Activated CD8-positive, alpha-beta memory T cell treated with anti-CD3 and anti-CD28 coated beads, Interleukin-2, amount 50 U/mL, for 24 hours (primary cell): ENCODE data around the gene PHETA1.

Experiments
- DNase-seq: peaks from one replicate; pipeline ENCODE4 v3.0.0-alpha.2; 2020; ENCODE audit errors: extremely low read depth

Gene PHETA1, protein sequence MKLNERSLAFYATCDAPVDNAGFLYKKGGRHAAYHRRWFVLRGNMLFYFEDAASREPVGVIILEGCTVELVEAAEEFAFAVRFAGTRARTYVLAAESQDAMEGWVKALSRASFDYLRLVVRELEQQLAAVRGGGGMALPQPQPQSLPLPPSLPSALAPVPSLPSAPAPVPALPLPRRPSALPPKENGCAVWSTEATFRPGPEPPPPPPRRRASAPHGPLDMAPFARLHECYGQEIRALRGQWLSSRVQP

DNA sequence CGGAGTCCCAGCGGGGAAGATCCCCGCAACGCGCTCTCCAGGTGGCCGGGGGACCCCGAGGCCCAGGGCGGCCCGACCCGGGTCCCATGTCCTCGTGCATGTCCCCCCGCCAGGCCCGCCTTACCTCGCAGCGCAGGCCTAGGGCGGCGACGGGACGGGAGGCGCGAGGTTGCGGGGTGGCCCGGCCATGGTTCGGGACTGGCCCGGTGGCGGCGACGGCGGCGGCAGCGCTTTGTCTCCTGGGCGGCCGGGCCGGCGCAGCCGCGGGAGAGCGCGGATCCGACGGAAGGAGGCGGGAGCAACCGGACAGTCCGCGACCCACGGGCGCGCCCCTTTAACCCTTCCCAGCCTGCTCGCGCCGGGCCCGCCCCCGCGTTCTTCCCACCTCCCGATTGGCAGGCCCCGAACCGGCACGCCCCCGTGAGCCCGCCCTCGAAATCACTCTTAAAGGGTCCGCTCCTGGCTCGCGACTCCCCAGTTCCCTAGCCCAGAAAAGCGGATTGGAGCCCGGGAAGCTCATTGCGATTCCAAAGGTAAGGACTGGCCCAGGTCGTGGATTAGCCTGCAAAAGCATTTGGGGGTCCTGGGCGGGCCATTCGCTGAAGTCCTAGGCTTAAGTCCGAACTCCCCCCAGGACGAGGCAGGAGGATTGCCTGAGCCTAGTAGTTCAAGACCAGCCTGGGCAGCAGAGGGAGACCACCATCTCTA lies at the start of gene PHETA1:
Gene PHETA1 (minus strand): TSS at position 308 of the 708 bp plus-strand sequence. CDS start 5,668 bp downstream, outside the sequence.
- DNase-seq = peak; percentile 64

DNA sequence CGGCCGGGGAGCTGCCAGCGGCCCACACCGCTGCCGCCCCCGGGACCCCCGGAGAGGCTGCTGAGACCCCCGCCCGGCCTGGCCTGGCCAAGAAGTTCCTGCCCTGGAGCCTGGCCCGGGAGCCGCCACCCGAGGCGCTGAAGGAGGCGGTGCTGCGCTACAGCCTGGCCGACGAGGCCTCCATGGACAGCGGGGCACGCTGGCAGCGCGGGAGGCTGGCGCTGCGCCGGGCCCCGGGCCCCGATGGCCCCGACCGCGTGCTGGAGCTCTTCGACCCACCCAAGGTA lies 49.6 kb upstream of the PHETA1 start:
- DNase-seq = no peak

DNA sequence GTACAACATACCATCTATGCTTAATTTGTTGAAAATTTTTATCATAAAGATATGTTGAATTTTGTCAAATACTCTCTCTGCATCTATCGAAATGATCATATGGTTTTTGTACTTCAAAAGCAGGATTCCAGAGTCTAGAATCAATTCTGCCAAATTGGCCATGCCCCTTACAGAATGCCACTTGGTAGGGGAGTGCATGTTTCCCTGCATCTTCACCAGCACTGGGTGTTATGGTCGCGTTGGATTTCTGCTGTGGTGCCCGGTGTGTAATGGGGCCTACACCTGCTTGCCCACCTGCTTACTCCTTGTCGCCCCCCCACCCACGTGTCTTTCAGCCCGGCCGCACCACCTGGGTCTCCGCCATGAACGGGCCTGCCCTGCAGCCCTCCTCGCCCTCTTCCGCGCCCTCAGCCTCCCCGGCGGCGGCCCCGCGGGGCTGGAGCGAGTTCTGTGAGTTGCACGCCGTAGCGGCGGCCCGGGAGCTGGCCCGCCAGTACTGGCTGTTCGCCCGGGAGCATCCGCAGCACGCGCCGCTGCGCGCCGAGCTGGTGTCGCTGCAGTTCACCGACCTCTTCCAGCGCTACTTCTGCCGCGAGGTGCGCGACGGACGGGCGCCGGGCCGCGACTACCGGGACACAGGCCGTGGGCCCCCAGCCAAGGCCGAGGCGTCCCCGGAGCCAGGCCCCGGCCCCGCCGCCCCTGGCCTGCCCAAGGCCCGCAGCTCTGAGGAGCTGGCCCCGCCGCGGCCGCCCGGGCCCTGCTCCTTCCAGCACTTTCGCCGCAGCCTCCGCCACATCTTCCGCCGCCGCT lies 49.1 kb upstream of the PHETA1 start:
- no peak for DNase-seq

DNA sequence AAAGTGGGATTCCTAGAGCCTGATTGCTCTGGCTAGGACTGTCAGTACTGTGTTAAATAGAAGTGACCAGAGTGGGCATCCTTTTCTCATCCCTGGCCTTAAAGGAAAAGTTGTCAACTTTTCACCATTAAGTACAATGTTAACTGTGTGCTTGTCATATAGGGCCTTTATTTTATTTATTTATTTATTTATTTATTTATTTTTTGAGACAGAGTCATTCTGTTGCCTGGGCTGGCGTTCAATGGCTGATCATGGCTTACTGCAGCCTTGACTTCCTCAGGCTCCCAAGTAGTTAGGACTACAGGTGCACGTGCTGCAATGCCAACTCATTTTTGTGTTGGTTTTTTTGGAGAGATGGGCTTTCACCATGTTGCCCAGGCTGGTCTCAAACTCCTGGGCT lies 48.4 kb upstream of the PHETA1 start:
- DNase-seq = no peak

DNA sequence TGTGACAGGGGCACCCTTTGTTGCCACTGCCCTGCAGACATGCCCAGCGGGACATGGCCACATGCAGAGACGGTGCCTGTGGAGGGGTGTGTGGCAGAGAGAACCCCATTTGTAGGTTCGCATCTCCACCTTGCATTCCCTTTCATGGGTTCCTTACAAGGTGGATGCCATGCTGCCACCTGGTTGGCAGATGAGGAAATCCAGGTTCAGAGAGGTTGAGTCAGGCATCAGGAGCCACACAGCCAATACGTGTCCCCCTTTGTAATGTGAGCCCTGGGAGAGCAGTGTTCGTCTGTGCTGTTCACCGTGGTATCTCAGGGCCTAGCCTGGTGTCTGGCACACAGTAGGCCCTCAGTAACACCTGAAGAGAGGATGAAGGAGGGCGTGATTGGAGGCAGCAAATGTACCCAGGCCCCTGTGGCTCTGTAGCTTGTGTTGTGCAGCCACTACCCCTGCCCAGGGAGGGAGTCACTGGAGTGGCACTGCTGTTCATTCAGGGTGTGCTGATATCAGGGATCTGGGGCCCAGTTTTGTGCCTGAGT lies 45.9 kb upstream of the PHETA1 start:
- DNase-seq = no peak

DNA sequence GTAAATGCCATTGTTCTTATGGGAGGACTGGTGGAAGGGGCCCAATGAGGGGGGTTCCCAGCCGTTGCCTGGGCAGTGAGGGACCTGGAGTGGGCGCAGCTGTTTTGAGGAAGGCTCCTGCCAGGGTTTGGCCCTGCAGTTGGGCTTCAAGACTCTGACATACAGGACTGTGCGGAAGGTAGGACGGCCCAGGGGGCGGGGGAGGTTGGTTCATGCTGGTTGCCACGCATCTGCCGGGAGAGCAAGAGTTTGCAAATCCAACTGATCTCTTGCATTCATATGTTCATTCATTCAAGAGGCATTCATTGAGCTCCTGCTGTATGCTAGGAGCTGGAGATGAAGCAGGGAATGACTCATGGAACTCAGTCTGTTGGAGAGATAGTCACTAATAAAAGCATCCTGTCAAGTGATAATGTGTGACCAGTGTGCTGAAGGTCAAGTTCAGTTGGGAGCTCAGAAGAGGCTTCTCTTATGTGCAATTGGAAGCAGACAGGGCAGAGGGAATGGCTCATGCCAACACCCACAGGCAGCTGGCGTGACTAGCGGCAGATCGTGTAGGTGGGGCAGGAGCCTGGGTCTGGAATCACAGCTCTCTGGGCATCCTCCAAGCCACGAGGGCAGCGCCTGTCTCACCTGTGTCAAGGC lies 44.7 kb upstream of the PHETA1 start:
- no peak for DNase-seq

DNA sequence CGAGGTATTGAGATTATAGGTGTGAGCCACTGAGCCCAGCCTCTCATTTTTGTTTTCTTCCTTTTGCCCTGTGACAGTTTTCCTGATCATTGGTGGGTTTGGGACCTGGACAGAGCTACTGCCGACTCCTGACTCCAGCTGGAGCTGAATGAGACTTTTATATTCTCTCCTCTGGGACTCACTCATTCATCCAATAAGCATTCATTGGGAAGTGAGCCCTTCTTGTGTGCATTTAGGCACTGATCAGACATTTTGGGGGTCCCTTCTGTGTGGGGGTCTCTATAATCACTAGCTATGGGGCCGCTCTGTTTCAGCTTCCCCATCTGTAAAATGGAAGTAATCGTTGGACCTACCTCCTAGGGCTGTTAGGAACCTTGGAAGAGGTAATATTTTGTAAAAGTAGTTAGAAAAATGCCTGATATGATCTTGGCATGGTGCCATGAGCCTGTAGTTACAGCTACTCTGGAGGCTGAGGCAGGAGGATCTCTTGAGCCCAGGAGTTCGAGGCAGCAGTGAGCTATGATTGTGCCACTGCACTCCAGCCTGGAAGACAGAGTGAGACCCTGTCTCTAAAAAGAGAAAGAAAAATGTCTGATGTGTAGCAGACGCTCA lies 44.0 kb upstream of the PHETA1 start:
- DNase-seq = no peak

DNA sequence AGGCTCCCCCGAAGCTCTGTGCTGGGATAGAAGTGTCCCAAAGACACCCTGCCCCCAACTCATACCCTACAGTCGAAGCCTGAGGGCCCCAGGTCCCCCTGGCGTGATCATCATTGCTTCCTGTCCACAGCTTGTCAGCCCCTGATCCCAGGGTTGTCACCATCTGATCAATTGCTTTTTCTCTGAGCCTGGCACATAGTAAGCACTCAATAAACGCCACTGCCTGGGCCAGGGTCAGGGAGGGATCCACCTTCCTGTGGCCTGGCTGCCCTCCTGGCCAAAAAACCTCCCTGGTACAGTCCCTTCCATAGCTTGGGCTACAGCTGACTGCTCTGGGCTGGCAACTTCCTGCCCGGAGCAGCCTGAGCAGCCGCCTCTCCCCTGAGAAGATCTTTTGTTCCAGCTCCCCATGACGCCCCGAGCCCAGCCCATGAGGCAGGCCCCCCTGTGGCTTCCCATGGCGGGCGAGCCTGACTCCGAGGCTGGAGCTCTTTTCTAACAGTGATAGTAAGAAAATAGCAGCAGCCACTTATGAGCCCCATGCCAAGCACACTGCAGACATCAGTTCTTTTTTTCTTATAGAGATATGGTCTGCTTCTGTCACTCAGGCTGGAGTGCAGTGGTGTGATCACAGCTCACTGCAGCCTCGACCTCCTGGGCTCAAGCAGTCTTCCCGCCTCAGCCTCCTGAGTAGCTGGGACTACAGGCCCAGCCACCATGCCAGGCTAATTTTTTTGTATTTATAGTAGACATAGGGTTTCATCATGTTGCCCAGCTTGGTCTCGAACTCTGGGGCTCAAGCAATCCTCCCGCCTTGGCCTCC lies 43.3 kb upstream of the PHETA1 start:
- no peak for DNase-seq

DNA sequence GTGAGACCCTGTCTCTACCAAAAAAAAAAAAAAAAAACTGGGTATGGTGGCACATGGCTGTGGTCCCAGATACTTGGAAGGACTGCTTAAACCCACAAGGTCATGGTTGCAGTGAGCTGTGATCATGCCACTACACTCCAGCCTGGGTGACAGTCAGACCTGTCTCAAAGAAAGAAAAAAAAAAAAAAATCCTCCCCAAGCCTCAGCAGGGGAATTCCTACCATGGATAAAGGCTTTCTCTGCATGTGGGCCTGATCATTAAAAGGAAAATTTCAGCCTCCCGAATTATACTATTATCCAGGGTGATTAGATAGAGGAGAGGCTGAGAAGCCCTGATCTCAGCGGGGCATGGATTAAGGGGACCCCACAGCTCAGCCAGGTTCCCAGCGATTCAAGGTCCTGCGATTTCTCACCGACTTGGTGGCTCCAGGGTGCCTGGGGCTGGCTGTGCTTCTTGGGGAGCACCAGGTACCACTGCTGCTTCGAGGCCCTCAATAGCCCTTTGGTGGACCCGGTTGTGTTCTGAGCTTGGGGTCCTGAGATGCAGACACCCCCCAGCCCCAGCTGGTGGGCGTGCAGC lies 42.4 kb upstream of the PHETA1 start:
- no peak for DNase-seq

DNA sequence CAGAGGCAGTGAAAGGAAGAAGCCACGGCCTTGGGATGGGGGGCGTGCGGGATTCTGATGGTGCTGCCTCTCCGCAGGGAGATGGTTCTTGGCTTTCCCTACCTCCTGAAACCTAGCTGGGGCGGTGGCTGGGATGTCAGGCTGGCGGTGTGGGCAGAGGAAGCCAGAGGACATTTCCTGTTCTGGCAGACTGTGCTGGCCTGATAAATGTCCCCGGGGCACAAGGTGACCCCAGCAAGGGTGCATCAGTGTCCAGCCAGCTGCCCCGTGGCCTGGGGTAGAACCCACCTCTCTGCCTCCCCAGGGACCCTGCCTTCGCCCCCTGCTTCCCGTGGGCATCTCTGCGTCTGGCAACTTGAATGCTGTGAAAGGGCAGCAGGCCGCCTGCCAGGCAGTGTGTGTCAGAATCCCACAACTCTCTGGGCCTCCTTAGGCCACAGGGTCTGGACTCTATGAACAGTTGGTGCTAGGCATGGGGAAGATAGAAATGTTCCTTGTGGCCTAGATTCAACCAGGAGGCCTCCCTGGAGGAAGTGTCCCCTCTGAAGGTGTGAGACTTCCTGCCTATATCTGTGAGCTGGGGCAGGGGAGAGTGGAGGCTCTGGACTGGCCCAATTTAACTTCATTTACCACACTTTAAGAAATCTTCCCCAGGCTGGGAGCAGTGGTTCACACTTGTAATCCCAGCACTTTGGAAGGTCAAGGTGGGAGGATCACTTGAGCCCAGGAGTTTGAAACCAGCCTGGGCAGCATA lies 41.7 kb upstream of the PHETA1 start:
- no peak for DNase-seq

DNA sequence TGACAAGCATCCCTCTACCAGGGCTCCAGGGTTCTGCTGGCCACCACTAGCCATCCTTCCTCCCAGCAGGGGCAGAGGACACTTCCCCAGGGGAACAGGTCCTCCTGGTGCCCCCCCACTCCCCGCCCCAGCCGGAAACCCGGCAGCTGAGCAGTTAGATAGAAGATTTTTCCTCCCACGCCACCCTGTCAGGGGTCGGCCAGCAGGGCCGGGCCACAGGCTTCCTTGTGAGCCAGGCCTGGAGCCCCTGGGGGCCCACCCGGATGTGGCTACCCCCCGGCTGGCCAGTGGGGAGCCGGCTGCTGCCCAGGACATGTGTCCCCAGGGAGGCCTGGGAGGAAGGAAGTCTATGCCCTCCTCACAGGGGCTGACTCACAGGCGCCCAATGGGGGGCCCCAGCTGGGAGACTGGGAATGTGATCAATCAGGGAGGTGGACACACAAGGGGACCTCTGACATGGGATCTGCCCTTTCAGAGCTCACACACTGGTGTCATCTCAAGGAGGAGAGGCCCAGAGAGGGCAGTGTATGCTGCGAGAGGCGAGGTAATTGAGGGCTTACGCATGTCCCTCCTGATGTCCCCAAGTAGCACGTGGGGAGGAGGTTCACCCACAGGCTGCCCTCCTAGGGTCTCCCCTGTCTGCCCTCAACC lies 41.0 kb upstream of the PHETA1 start:
- no peak for DNase-seq

DNA sequence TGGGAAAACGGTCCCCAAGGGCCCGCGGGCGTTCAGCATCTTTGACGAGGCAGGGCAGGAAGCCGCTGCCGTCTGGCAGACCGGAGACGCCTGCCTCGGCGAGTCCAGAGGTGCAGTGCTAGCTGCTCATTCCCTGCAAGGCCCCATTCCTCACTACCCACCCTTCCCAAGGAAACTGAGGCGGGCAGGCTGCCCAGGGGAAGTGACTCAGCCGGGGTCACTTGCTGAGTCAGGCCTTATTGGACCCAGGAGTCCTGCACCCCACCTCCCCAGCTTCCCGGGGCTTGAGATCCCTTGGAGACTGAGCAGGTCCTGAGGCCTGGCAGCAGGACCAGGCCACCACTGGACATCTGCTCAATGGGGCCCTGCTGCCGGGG lies 40.5 kb upstream of the PHETA1 start:
- DNase-seq = no peak

DNA sequence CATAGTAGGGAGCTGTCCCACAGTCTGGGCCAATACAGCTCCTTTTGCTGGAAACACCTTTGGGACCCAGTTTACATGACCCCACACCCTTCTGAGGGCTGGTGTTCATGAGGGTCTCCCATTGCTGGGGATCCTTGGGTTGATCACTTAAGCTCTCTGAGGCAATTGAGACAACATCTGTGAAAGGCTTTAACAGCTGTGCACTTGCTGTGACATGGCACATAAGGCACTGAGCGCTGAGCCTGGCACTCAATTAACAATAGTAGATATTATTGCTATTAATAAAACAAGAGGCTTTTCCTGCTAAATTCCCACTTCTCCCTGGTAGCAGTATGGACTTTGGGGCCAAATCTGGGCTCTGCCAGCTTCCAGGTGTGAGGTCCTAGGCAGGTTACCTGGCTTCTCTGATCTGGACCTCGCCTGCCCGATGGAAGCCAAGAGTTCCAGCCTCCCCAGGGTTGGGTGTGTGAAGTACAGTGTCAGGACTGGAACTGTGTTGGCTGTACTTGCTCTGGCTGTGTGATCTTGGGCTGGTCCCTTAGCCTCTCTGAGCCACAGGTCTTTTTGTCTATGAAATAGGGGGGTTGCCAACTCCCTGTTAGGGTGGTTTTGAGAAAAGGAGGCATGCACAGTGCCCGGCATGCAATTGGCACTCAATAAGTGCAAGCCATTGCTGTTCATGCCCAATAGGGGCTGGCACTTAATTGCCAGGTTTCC lies 39.9 kb upstream of the PHETA1 start:
- DNase-seq = no peak

DNA sequence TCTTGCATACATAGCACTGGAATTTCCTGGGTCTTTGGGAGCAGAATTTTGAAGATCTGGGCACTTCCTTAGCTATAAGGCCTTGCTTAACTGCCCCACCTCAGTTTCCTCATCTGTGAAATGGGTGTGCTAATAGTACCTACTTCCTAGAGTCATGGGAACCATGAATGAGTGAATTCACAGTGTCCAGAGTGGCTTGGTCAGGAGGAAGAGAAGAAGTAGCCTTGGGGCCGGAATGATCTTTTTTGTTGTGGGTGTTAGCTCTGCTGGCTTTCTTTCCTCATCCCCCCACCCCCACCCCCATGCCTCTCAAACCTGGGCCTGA lies 39.2 kb upstream of the PHETA1 start:
- no peak for DNase-seq

DNA sequence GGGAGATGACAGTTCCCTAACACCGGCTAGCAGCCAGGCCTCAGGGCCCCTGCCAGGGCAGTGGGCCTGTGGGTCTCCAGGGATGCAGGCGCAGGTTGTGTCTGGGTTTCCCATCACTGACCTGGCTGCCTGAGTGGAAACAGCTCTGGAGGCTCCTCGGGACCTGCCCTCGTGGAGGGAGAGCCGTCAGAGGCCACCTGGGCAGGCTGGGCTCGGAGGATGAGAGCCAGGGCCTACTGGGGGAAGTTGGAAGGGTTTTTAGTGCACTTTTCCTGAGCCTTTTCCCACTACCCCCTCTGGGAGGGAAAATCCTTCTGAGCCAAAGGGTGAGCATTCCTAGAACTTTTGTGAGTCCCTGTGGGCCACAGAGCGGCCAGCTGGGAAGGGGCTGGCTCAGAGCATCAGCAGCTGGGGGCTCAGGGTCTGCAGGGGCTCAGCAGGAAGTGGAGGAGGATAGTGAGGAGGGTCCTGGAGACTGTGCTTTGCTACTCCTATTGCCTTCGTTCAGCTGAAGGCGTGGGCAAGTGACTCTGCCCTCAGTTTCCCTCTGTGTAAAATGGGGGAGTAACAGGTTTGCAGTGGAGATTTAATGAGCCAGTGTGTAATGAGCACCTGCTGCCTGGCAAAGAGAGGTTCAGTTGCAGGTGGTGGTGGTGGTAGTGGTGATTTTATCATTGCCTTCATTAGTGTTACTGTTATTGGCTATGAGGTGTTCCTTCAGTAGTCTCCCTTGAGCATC lies 38.7 kb upstream of the PHETA1 start:
- no peak for DNase-seq

DNA sequence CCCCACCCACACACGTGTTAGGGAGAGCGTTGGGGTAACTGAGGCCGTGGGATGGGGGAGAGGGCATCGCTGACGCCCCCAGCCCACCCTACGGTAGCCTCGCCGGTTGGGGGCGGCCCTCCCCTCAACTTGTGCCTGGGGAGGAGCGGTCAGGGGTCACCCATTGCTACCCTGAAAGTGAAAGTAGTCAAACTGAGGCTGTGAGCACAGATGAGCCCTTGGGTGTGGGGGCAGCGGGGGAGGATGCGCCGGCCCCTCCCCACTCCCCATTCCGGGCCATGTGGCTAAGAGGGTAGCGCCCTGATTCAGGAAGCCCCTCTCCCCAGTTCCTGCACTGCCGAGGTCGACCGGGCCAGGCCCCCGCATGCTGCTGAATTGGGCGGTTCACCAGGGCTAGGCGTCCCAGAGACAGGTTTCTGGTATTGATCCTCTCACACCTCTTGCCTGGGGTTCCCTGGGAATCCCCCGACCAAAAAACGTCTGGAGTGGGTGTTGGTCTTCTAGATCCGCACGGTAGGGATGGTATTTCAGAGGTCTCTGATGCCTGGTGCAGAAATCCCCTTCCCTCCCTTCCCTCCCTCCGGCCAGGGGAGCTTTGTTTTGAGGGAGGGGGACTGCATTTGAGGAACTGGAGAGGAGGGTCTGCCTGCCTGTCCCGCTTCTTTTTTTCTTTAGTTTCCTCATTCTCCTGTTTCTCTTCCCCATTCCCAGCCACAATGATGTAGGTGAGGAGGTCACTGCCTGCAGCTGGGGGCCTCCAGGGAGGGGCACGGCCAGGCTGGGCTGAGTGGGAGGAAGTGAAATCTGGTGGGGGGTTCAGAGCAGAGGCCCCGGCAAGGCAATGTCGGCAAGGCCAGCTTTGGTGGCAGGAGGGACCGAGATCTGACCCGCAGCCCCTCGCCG lies 37.8 kb upstream of the PHETA1 start:
- no peak for DNase-seq

DNA sequence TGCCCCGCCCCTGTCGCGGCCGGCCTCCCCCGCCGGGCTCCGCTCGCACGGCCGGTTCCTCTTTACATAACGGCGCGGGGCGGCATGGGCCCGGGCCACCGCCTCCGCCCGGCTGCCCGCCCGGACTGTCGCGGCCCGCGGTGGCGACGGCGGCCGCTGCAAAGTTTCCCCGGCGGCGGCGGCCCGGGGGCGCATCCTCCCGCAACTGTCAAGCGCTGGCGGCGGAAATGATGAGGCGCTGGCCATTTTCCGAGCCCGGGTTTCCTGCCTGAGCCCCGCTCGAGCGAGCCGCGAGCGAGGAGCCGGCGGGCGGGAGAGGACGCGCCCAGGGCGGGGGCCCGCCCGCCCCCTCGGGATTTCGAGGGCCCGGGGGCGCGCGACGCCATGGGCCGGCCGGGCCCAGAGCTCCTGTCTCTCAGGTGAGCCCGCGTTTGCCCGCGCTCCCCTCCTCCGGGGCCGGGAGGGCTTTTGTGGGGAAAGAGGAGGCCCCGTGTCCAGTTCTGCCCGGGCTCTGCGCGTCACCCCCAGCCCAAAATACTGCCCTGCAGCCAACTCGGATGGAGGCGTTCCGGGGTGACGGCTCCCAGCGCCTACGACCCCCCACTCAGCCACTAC lies 37.1 kb upstream of the PHETA1 start, which contains the start of gene SH2B3:
Gene SH2B3 (plus strand): TSS at position 65 of the 615 bp plus-strand sequence. CDS start 12,223 bp downstream, outside the sequence.
- DNase-seq = peak; percentile 49
